Panc1 (cell line): ENCODE data around the gene SLC9A7. TPM values are rescaled to one million over a fixed set of nuclear protein-coding genes. Genes with fewer than 3 reads are reported as not detected.
A peak's percentile ranks its signal among the peaks of the same experiment; 100 is the strongest.

ENCODE experiments used
- ATAC-seq: fragments of 200-7000 bp; cut with Tn5 transposase; 2 replicates; pipeline ENCODE4 v1.9.1; 2020; ENCODE audit warnings: mild to moderate bottlenecking, moderate library complexity
- BruUV-seq: library from RNA; stranded (reverse); fragments of 400-500 nt; replicated peaks from 2 replicates; lab custom pipeline; 2021; lab: Mats Ljungman, UMichigan
- CTCF ChIA-PET: fragments of 300-600 bp; sonication (Branson Sonifier 250); formaldehyde crosslinking; loops from one replicate; lab custom pipeline; 2022; ENCODE audit warnings: antibody characterized with exemption; lab: Charles Lee
- POLR2A ChIA-PET: fragments of 300-600 bp; sonication (Branson Sonifier 250); formaldehyde crosslinking; loops from one replicate; lab custom pipeline; 2022; ENCODE audit warnings: antibody characterized with exemption; lab: Charles Lee
- DNase-seq: peaks from one replicate; pipeline ENCODE4 v3.0.0-alpha.2; 2010; ENCODE audit warnings: low read depth, low spot score
- H3K27ac ChIP-seq: 2 replicates; pipeline ENCODE4 v1.5.1; 2011; ENCODE audit warnings: mild to moderate bottlenecking, low read length, inconsistent platforms
- H3K27me3 ChIP-seq: fragments of 200-500 bp; sonication (Bioruptor generic); 2 replicates; pipeline ENCODE4 v1.6.0; 2014; ENCODE audit warnings: low read length, inconsistent platforms; ENCODE audit not compliant: control insufficient read depth, insufficient read depth
- H3K36me3 ChIP-seq: fragments of 200-500 bp; sonication (Bioruptor generic); 2 replicates; pipeline ENCODE4 v1.5.1; 2014; ENCODE audit warnings: inconsistent platforms, mild to moderate bottlenecking, low read length, moderate library complexity; ENCODE audit not compliant: control insufficient read depth, insufficient read depth
- H3K4me1 ChIP-seq: 2 replicates; pipeline ENCODE4 v1.5.1; 2011; ENCODE audit warnings: inconsistent platforms, mild to moderate bottlenecking, low read length, moderate library complexity; ENCODE audit not compliant: control insufficient read depth, insufficient read depth
- H3K4me3 ChIP-seq, 2 experiments: 2 replicates each; pipeline ENCODE4 v1.5.1; 2011 to 2012; ENCODE audit warnings: low read depth in 2 of 2, low read length in 2 of 2, mild to moderate bottlenecking in 2 of 2, inconsistent platforms in 1 of 2, moderate library complexity in 1 of 2
- H3K9me3 ChIP-seq: fragments of 200-500 bp; sonication (Bioruptor generic); 2 replicates; pipeline ENCODE4 v1.5.1; 2014; ENCODE audit warnings: low read depth, mild to moderate bottlenecking, inconsistent platforms, low read length, moderate library complexity; ENCODE audit not compliant: control insufficient read depth, insufficient read depth
- CTCF ChIP-seq: fragments of 450-650 bp; IDR thresholded peaks from 2 replicates; pipeline ENCODE4 v1.5.1; 2017; ENCODE audit warnings: mild to moderate bottlenecking
- POLR2AphosphoS5 ChIP-seq: IDR thresholded peaks from 2 replicates; pipeline ENCODE4 v1.6.1; 2012; ENCODE audit warnings: mild to moderate bottlenecking, low read depth, low read length, moderate library complexity
- REST ChIP-seq, 2 experiments: IDR thresholded peaks; 2 replicates each; pipeline ENCODE4 v1.6.1; 2011 to 2012; ENCODE audit warnings: low read depth in 2 of 2, control low read depth in 1 of 2, low read length in 1 of 2, mild to moderate bottlenecking in 1 of 2, moderate library complexity in 1 of 2; ENCODE audit not compliant: insufficient read depth in 1 of 2
- SIN3A ChIP-seq: IDR thresholded peaks from 2 replicates; pipeline ENCODE4 v1.6.1; 2012; ENCODE audit warnings: low read depth, mild to moderate bottlenecking, low read length, moderate library complexity, borderline replicate concordance; ENCODE audit not compliant: insufficient read depth
- TCF7L2 ChIP-seq: IDR thresholded peaks from 2 replicates; pipeline ENCODE4 v1.6.1; 2011; ENCODE audit warnings: mild to moderate bottlenecking, low read depth, low read length, inconsistent platforms
- in situ Hi-C: cut with HindIII; loops from 2 replicates; pipeline ENCODE4 v1.10.0; 2016; ENCODE audit warnings: low sequenced_read_pairs, low pct_unique_long_range_greater_than_20kb
- intact Hi-C: fragments of 100-400 bp; cut with micrococcal nuclease; formaldehyde crosslinking; loops from one replicate; pipeline ENCODE4 v1.10.0; 2022; ENCODE audit not compliant: unreplicated experiment
- total RNA-seq: library from RNA; stranded (reverse); gene quantifications from one replicate; pipeline ENCODE4 v1.2.1, GENCODE V29; 2021; ENCODE audit not compliant: unreplicated experiment

SLC9A7 gene
- total RNA-seq, 1 experiment from 2014 or later = 80.4 TPM

GRCh38 chrX:46588263-46588662, 170.7 kb downstream of the SLC9A7 start:
- Histone ChIP-seq H3K4me3 (no peak overlapping the region), H3K36me3 (no peaks in the 10 kb centered on the region), H3K27ac (peak overlapping the region; percentile 70; the same call in 1 of the 2 replicates), H3K9me3 (no peaks in the 10 kb centered on the region), H3K4me1 (peaks cover 14% of the 10 kb centered on the region), H3K27me3 (no peaks in the 10 kb centered on the region)
- in situ Hi-C loops (no loop called here), intact Hi-C loops (no loop called here)
- ChIA-PET POLR2A (interaction anchor here (0.6 kb wide), 1 partner anchor 17 kb away, joined by 5 read pairs; no protein-coding TSS in a partner anchor), CTCF (no interaction called here)
- ATAC-seq = no peak
- BruUV-seq = no TSS peak
- TF ChIP-seq TCF7L2 = no peak
- TF ChIP-seq CTCF = no peak
- TF ChIP-seq POLR2AphosphoS5 = no peak
- TF ChIP-seq SIN3A = no peak
- TF ChIP-seq REST (IDR thresholded peaks at IDR 0.05; ENCODE audit: insufficient read depth in 1 of 2, low read depth in 2 of 2, low read length in 1 of 2) = no peak
- no peak for DNase-seq

GRCh38 chrX:46587753-46588171, 171.2 kb downstream of the SLC9A7 start:
- Histone ChIP-seq H3K27me3 (no peaks in the 10 kb centered on the region), H3K4me3 (no peak overlapping the region), H3K9me3 (no peaks in the 10 kb centered on the region), H3K27ac (peak overlapping the region; percentile 70), H3K36me3 (no peaks in the 10 kb centered on the region), H3K4me1 (peaks cover 19% of the 10 kb centered on the region)
- no peak for DNase-seq
- BruUV-seq = no TSS peak
- ATAC-seq = no peak
- TF ChIP-seq TCF7L2 (no peak), SIN3A (no peak), REST (IDR thresholded peaks at IDR 0.05; ENCODE audit: insufficient read depth in 1 of 2, low read depth in 2 of 2, low read length in 1 of 2) (no peak), POLR2AphosphoS5 (no peak), CTCF (no peak)
- in situ Hi-C loops (no loop called here), intact Hi-C loops (no loop called here)
- POLR2A ChIA-PET = no interaction called here
- CTCF ChIA-PET = no interaction called here
